GM12891 (cell line): ENCODE results near the gene GPRC5A.

Experiments used
- POLR2A ChIP-seq: IDR thresholded peaks from 2 replicates; pipeline ENCODE4 v1.6.1; 2011; ENCODE audit warnings: low read depth, low read length, control low read depth
- POLR2AphosphoS5 ChIP-seq: IDR thresholded peaks from 2 replicates; pipeline ENCODE4 v1.6.1; 2011; ENCODE audit warnings: low read depth, low read length, control low read depth
- TAF1 ChIP-seq: IDR thresholded peaks from 2 replicates; pipeline ENCODE4 v1.6.1; 2011; ENCODE audit warnings: low read depth, low read length, control low read depth

DNA sequence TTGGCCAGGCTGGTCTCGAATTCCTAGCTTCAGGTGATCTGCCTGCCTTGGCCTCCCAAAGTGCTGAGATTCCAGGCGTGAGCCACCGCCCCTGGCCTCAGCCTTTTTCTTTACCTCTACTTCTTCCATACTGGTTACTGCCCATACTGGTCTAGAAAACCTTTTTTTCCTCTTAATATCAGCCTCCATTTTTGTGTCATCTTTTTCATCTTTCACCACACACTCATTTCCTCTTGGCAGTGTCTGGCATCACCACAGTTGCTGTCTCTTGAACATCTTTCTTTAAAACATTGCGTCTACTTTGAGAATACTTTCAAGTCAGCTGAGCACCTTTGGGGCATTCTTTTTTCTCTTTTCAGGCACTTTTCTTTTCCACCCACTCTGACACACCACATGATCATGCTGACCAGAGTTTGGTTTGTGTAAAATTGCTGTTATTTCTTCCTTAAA lies 45.5 kb upstream of the GPRC5A start:
- TF ChIP-seq TAF1 = no peak
- no peak for TF ChIP-seq POLR2A
- TF ChIP-seq POLR2AphosphoS5 = no peak
